ENCODE data around the gene ENOX2.

Gene ENOX2

GRCh38 chrX:130594453-130594916 is 308.5 kb downstream of the ENOX2 start:
- Mint-ChIP-seq H3K27me3 (ENCODE audit: low read depth) (peaks cover 3% of the 10 kb centered on the region), H3K4me1 (ENCODE audit: low read depth) (no peaks in the 10 kb centered on the region), H3K27ac (no peak overlapping the region), H3K4me3 (no peak overlapping the region), H3K9me3 (no peaks in the 10 kb centered on the region), H3K36me3 (ENCODE audit: low read depth) (no peaks in the 10 kb centered on the region)

GRCh38 chrX:130593911-130594310 is 309.1 kb downstream of the ENOX2 start:
- H3K27ac Mint-ChIP-seq: no peak overlapping the region
- no peaks in the 10 kb centered on the region for H3K9me3 Mint-ChIP-seq
- no peaks in the 10 kb centered on the region for H3K36me3 Mint-ChIP-seq (ENCODE audit: low read depth)
- no peaks in the 10 kb centered on the region for H3K4me1 Mint-ChIP-seq (ENCODE audit: low read depth)
- H3K27me3 Mint-ChIP-seq (ENCODE audit: low read depth): peaks cover 3% of the 10 kb centered on the region
- H3K4me3 Mint-ChIP-seq: no peak overlapping the region

GRCh38 chrX:130592204-130592603 is 310.8 kb downstream of the ENOX2 start:
- no peak overlapping the region for H3K27ac Mint-ChIP-seq
- no peaks in the 10 kb centered on the region for H3K36me3 Mint-ChIP-seq (ENCODE audit: low read depth)
- H3K9me3 Mint-ChIP-seq: no peaks in the 10 kb centered on the region
- H3K4me1 Mint-ChIP-seq (ENCODE audit: low read depth): no peaks in the 10 kb centered on the region
- H3K4me3 Mint-ChIP-seq: no peak overlapping the region
- peaks cover under 1% of the 10 kb centered on the region for H3K27me3 Mint-ChIP-seq (ENCODE audit: low read depth)

GRCh38 chrX:130578906-130579305 is 324.1 kb downstream of the ENOX2 start:
- no peaks in the 10 kb centered on the region for H3K9me3 Mint-ChIP-seq
- H3K4me1 Mint-ChIP-seq (ENCODE audit: low read depth): no peaks in the 10 kb centered on the region
- H3K4me3 Mint-ChIP-seq: no peak overlapping the region
- H3K36me3 Mint-ChIP-seq (ENCODE audit: low read depth): no peaks in the 10 kb centered on the region
- H3K27ac Mint-ChIP-seq: no peak overlapping the region
- H3K27me3 Mint-ChIP-seq (ENCODE audit: low read depth): peaks cover 4% of the 10 kb centered on the region

DNA sequence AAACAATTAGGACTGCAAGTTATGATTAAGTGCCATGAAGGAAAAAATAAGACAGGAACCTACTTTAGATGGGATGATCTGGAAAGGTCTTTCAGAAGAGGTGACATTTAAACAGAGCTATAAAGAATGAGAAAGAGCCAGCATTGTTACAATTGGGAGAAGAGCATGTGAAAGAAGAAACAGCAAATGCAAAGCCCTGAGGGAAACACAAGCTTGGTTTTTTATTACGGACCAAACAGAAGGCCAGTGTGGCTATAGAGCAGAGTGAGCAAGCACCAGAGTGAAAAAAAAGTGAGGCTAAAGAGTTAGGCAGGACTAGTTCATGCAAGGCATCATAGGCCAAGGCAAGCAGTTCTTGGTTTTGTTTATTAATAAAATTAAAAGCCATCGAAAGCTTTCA is 325.6 kb downstream of the ENOX2 start:
- no peaks in the 10 kb centered on the region for H3K9me3 Mint-ChIP-seq
- H3K36me3 Mint-ChIP-seq (ENCODE audit: low read depth): no peaks in the 10 kb centered on the region
- no peaks in the 10 kb centered on the region for H3K4me1 Mint-ChIP-seq (ENCODE audit: low read depth)
- no peak overlapping the region for H3K27ac Mint-ChIP-seq
- no peak overlapping the region for H3K4me3 Mint-ChIP-seq
- H3K27me3 Mint-ChIP-seq (ENCODE audit: low read depth): peaks cover 4% of the 10 kb centered on the region

GRCh38 chrX:130575831-130576389 is 327.1 kb downstream of the ENOX2 start:
- Mint-ChIP-seq H3K4me1 (ENCODE audit: low read depth) (no peaks in the 10 kb centered on the region), H3K9me3 (no peaks in the 10 kb centered on the region), H3K27ac (no peak overlapping the region), H3K27me3 (ENCODE audit: low read depth) (peaks cover 4% of the 10 kb centered on the region), H3K4me3 (no peak overlapping the region), H3K36me3 (ENCODE audit: low read depth) (no peaks in the 10 kb centered on the region)

Measured in T-helper 1 cell treated with Interleukin-12 subunit alpha and Interleukin-12 subunit beta and Interleukin-4 antibody, amounts not matched to agents 30 μg/mL and 1 μg/mL, for 36 hours (primary cell).